NCI-H1694 treated with DMSO at 0.1 percent for 48 hours (cell line): Measurements from ENCODE around the gene UBASH3A.

Source experiments
- DNase-seq: peaks from one replicate; lab custom pipeline; 2025; lab: John Stamatoyannopoulos, UW

The UBASH3A gene

DNA sequence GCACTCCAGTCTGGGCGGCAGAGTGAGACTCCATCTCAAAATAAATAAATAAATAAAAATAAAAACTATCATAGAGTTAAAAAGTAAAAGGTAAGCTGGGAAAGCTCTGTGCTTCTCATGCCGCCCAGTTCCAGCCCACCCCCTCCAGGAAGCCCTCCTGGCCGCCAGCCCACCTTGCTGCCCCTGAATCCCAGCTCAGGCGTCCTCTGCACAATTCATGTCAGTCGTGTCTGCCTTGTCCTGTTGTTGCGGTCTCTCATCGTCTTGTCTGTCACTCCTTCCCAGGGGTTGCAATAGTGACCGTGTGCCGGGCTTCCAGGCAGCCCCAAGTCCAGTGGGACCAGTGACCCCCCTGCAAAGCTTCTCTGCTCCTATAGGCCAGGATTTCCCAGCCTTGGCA, 48.2 kb downstream of the UBASH3A start:
- DNase-seq, result no peak

DNA sequence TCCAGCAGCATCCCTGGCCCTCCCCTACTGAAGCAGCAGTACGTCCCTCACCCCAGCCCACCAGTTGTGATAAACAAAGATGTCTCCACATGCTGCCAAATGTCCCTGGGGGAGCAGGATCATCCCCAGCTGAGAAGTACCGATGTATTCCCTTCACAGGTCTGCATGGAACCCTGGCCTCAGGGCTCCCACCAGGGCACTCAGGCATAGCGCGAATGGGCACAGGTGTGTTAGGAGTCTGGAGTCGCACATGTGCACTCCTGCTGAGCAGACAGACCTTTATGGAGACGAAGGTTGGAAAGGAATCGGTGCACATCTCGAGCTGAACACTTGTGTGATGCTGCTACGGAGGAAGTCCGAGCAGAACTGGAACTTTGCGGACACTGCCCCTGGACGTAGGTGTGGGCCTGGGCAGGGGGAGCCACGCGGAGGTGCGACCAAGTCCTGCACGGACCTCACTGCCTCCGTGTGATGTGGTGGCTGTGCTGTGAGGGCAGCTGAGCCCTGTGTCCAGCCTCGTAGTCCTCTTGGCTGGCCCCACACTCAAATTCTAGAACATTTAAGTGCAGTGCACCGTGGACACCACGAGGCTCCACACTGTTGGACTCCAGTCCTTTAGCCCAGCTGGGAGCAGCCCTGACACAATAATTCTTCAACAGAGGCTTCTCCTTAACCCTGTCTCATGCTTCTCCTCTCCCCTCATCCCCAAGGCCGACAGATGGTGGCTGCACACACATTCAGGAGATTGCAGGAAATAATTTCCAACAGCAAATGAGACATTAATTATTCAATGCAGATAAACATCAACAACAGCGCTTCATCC, 48.9 kb downstream of the UBASH3A start:
- DNase-seq, result no peak

DNA sequence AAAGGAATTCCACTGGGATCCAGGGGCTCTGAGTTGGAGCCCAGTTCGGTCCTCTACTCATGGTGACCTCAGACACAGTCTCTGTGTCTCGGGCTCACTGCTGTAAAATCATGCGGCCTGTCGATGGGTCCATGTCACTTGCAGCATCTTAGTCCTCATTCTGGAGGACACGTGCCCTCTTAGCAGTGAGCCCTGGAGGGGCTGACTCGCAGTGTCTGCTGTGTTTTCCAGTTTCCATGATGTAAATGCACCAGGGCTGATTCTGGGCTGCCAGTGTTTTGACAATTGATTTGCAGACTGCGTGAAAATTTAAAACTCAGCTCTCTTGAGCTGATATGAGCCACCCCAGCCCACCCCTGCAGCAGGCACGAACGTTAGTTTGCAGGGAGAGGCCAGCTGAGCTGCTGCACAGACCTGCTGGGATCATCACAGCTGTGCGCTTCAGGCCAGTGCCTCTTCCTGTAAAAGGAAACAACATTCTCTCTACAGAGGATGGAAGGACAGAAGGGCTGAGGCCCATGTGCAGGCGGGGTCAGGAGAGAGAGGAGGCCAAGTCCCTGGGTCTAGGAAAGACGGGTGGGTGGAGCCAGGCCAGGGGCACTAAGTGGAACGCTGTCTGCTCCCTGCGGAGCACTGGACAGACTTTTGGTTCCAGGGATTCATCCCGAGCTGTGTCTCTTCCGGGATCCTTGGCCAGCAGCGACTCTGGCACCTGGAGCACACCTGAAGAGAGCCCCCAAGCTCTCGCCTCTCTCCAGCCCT, 49.7 kb downstream of the UBASH3A start:
- DNase-seq, result no peak

DNA sequence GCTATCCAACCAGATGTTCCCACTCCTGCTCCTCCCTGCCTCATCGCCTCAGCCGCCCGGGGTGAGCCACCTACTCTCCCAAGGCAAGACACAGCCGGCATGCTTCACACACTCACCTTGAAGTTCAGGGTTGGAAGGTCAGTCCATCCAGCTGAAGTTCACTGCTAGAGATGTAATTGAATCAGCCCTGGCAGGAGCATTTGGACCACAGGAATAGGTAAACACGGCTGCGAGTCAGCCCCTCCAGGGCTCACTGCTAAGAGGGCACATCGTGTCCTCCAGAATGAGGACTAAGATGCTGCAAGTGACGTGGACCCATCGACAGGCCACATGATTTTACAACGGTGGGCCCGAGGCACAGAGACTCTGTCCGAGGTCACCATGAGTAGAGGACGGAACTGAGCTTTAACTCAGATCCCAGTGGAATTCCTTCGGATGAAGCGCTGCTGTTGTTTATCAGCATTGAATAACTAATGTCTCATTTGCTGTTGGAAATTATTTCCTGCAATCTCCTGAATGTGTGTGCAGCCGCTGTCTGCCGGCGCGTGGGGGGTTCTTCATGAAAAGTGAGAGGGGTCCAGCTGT, 50.4 kb downstream of the UBASH3A start:
- no peak for DNase-seq

DNA sequence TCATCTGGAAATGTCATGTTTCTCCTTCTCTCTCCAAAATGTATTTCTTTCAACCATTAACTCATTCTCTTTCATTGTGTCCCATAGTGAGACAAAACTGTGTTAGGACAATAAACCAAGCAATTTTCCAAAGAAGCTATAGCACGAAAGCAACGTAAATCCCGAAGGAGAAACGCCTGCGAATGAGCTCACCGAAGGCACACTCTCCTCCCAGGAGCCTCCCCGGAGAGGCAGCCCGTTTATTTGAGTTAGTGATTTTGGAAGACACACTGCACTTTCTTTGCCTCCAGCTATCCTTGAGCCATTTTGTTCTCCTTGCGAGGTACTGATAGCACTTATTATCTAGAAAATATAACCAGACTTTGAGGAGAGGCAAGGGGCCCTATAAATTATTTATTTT, 51.1 kb downstream of the UBASH3A start:
- DNase-seq, result no peak

DNA sequence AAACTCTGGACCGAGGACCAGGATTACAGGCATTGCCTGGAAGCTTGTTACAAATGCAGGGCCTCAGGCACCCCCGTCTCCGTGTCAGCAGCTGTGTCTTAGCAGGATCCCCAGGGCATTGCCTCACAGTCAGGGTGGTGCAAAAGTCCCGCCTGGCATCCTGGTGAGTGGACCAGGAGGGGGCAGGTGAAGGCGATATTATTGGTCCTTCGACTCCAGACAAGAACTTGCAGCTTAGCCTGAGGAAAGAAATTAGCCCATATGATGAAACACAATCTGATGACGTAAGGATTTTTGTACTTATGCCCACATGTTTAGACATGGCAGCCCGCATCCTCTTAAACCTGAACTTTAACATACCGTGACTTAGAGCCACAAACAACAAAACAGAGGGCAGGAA, 51.5 kb downstream of the UBASH3A start:
- DNase-seq, result no peak

DNA sequence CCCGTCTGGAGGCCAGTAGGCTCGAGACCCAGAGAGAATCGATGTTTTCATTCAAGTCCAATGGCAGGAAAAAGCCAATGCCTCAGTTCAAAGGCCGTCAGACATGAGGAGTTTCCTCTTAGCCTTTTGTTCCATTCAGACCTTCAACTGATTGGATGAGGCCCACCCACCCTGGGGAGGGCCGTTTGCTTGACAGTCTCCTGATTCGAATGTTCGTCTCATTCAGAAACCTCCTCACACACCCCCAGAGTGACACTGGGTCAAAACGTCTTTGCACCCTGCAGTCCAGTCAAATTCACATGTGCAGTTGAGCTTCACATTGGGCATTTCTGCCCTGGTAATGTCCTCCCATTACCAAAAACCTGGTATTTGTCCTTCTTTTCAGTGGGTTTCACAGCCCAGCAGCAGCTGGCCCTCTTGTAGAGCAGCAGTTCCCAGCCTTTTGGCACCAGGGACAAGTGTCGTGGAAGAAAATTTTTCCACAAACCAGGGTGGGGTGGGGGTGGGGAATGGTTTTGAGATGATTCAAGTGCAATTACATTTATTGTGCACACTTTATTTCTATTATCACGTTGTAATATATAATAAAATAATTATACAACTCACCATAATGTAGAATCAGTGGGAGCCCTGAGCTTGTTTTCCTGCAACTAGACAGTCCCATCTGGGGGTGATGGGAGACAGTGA, 52.2 kb downstream of the UBASH3A start:
- DNase-seq, result no peak

DNA sequence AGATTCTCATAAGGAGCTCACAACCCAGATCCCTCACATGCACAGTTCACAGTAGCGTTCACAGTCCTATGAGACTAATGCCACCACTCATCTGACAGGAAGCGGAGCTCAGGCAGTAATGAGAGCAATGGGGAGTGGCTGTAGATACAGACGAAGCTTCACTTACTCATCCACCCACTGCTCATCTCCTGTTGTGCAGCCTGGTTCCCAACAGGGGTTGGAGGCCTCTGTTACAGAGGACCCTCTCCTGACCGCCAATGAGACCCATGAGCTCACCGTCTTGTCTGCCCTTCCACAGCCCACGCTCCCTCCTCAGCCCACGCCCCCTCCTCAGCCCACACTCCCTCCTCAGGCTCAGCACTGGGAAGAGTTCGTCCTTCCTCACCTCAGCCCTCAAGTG, 52.8 kb downstream of the UBASH3A start:
- no peak for DNase-seq

DNA sequence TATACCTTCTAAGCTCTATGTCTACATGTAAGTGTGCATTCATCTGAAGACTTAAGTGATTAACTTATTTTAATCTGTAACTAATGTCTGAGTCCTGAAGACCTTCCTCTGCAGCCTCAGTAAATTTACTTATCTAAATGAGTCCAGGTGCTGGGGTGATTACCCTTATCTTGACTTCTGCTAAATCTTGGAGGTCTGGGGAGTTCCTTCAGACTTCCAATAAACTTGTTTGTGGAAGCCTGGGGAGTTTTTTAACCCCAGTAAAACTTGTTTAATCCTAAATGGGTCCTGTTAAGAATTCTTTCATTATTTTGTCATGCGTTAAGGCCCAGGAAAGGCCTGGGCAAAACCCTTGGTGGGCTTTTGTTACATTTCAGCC, 55.4 kb downstream of the UBASH3A start:
- no peak for DNase-seq

DNA sequence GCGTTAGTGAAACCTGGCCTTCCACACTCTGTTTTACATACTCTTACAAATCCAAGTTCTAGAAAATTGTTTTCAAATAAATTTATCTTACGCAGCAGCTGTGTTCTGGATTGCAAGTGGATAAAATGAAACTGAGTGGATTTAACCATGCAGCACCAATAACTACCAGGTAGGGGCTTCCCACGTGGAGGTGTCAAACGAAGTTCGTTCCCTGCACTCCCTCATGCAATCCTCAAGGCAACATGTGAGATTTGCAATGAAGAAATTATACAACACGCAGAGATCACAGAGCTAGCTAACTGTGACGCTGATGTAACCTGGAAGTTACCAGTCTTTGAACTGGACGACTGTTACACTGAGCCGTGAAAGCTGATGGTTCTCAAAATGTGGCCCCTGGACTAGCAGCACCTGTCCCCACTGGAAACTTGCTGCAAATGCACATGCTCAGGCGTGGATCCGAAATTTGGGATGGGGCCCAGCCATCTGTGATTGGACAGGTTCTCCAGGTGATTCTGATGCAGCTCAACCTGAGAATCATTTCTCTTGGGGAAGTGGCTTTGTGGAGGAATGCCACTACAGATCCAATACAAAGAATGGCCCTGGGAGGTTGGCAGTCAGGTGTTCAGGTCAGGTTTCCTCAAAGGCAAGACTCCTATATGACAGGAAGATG, 56.0 kb downstream of the UBASH3A start:
- no peak for DNase-seq

DNA sequence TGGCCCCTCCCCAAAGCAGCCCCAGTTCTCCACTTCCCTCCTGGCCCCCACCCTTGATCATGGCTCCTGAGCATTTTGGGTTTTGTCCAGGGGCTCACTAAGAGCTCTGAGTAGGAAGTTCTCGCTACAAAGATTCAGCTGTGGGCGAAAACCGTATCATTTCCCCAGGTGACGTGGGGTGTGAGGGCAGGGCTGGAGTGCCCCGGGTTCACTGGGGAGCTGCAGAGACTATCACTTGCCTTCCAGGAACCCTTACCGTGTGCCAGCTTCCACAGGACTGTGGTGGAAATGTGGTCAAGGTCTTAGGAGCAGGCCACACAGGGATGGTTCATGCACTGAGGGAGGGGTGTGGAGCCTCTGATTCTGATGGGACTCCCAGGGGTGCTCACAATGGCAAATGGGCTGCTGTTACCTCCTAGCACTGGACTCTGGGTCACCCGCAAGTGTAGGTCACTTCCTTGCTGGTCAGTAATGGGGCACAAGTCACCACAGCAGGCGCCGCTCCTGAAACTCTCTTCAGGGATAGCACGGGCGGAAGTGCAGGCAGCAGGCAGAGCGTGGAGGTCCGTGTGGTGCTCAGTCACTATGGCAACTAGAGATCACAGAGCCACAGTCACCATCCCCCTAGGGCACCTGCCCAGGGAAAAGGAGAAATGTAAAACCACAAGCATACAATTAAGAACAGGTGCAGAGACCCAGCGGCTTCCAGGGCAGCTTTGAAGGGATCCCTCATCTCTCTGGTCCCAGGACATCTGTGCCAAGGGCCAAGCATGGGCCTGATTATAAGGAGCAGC, 56.9 kb downstream of the UBASH3A start:
- DNase-seq, result no peak

DNA sequence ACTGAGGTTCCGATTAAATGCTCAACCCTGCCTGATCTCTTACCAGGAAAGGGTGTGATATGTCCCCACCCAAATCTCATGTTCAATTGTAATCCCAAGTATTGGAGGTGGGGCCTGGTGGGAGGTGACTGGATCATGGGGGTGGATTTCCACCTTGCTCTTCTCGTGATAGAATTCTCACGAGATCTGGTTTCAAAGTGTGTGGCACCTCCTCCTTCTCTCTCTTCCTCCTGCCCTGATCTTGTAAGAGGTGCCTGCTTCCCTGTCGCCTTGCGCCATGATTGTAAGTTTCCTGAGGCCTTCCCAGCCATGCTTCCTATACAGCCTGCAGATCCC, 57.5 kb downstream of the UBASH3A start:
- no peak for DNase-seq

DNA sequence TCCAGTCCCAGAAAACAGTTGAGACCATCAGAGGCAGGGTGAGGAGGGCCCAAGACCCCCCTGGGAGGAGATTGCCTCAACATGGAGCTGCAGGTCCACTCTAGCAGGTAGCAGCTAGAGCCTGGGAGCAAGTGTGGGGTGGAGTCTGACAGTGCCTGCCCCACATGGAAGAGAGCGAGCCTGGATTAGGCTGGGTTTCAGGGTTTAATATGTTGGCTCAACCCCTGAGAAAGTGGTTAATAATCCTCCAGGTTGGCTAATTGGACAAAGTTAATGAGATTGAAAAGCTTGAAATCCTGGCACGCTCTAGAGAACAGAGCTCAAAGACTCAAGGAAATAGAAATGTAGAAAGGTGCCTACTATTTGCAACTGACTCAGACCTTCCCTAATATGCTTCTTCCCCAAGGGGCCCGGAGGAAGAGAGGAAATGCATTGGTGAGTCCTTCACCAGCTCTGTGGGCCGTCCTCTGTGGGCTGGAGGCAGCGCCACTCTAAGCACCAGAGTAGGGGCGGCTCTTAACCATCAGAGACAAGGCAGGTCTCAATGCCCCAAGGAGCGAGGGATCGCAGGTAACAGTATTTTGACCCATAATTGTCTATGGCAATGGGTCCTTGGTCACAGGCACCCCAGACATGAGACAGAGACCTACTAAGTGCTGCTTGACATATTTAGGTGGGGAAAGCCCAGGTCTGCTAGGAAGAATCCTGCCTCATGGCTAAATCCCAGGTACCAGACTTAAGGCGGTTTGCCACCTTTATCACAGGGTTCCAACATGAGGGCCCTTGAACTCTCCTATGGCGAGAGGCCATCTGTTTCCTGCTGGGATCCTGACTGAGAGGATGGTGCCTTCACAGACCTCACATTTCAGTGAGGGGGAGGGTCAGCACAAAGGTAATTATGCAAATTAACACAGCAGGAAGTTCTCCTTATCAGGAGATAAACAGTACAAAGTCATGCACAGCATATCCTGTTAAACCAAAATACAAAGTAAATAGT, 58.5 kb downstream of the UBASH3A start:
- no peak for DNase-seq

DNA sequence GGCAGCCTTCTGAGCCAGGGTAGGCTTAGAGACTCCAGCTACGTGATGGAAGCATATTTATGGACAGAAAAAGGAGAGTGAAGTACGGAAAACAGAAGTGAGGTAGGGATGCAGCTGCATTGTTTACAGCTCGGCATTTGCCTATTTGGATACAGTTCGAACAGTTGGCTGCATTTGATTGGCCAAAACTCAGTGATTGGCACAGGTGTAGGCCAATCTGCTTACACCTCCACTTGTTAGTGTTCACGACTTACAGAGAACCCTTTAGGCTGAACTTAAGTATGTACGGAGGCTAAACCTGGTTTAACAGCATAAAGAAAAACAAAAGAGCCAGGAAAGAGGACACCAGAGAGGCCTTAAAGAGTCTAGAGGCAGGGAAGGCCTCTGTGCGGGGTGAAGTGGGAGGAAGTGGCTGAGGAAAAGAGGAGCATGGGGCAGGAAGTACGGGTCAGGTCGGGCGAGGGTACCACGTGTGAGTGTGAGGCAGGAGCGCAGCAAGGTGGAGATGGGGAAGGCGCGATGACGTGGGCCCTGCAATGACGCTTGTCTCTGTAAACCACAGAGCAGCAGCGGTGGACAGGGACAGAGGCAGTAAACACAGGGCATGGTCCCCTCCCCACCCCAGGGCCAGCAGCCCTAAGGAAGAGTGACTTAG, 60.3 kb downstream of the UBASH3A start:
- no peak for DNase-seq

DNA sequence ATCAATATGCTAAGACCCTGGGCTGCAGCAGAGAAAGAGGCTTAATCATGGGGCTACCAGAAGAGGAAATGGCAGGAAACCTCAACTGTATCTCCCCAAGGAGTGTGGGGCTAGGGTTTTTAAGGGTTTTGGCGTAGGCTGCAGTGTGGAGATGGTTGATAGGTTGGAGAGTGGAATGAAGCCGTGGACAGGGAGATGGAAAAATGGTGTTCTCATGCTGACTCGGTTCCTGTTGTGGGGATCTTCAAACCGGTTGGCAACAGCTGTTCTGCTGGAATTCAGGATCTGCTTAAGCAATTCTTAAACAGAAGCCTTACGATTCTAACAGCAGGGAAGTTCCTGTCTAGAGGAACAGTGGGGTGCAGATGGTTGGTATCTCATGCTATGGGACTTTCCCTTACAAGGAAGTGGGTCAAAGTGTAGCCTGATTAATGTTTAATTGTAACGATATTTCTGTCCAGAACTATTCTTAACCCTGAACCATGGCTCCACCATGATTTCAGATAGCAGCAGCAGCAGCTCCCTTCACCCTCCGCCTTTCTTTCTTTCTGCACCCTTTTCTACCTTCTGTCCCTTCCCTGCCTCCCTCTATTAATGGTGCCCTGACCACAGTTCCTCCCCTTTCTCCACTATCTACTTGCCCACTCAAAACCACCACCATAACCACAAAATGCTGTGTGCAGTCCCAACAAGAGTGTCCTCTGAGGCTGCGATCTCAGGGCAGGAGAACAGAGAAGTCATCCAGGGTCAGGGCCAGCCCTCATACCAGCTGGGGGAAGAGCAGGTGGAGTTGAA, 61.5 kb downstream of the UBASH3A start:
- DNase-seq, result no peak

DNA sequence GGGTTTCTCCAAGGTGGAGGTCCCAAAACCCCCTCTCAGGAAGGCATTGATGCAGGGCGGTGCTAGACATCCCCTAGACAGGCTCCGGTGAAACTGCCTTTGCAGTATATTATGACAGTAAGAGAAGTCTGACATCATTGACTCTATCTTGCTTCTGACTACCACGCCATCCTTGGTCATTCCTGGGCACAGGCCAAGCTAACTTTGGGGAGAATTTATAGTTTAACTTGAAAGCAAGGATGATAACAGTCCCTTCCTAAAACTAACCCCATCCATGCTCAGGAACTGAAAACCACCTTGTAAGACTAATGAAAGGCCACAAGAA, 62.1 kb downstream of the UBASH3A start:
- no peak for DNase-seq

DNA sequence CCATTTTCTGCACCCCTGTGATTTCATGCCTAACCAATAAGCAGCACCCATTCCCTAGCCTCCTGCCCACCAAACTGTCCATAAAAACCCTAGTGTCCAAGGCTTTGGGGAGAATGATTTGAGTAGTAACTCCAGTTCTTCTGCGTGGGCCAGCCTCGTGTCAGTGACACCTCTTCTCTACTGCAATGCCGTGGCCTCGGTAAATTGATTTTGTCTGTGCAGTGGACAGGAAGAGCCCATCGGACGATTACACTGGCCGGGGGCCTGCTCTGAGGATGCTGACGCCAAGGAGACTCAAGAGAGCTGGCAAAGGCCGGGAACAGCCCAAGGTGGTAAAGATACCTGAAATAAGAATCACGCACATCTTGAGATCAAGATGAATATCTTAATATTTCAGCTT, 63.0 kb downstream of the UBASH3A start:
- DNase-seq, result no peak

DNA sequence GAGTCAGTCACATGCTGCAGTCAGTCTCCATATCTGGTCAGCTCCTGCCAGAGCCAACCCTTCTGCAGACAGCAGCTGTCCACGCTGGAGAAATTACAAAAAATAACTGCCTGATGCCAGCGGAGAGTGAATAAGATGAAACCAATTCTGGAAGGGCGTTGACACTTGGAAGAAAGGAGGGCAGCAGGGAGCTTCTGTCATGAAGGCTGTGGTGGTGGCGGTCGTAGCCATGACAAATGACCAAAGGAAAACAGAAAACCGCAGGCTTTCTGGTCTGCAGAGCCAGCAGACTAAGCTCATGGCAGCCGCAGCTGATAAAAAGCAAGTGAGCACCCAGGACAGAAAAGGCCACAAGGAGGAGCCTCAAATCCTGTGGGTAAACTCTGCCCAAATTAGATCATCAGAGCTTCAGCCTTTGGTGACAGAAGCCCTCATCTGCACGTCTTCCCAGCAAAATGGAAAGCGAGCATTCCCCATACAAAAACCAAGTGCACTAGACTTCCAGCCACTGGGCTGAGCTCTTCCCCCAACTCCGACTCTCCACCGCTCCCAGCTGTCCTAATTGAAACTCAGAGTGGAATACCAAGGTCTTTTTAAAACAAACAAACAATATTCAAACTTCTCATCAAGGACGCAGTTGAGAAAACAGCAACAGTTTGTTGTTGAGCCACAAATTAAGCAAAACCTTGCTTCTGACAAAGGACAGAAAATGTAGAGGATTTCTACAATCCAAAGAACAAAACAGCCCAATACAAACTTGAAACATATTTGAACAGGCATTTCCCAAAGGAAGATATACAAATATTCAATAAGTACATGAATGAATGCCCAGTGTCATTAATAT, 63.7 kb downstream of the UBASH3A start:
- no peak for DNase-seq
